Measurements from ENCODE around the gene USP24.
A peak's percentile ranks its signal among the peaks of the same experiment; 100 is the strongest.

Gene USP24

DNA sequence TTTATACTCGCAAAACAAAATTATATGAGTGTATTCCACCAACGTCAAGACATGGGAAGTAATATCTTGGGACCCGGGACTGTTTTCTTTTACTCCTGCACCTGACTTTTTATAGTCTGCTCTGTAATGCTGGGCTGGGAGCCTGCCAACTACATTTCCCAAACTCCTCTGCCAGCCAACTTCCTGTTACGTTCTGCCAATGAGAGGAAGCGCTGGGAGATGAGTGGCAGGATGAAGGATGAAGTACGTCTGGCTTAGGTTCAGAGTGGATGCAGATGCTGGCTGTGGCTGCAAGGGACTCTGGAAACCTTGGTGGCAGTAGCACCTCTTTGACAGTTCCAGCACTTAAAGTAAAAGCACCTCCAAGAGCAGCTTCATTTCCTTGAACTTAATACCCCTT lies 59.6 kb downstream of the USP24 start:
- DNase-seq: no peak

DNA sequence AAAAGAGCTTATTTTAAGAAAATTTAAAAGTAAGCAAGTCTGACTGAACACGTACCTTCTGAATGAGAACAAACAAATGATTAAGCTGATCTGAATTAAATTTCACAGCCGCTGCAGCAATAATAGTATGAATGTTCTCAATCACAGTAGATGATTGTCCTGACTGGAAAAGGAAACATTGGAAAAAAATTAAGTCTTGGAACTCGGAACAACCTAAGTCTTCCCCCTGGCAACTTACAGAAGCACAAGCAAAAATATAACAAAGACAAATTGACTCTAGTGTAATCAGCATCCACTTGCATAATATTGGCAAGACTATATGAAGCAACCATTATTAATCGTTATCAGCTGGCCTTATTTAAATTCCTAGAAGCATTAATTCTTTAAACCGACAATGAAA lies 60.5 kb downstream of the USP24 start:
- DNase-seq: no peak

DNA sequence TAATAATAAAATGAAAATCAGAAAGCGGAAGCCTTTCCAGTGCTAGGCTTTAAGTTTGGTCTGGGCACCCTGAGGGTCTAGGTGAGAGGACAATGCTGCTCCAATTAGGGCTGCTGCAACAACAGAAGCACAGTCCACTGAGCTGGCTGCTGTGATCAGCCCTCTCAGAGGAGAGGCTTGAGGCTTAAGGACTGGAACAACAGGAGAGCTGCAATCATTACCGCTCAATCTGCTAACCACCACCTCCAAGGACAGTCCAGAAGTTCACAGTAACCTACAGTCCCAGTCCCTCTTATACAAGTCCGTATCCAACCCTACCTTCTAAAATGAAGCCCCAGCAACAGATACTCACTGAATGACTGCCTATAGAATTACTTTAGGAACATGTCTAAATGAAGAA lies 62.1 kb downstream of the USP24 start:
- DNase-seq: no peak

- DNase-seq: no peak
These were observed 64.1 kb downstream of the USP24 start for GRCh38 chr1:55150880-55151588.

GRCh38 chr1:55148676-55149075 lies 66.5 kb downstream of the USP24 start:
- DNase-seq: no peak

- DNase-seq: peak; percentile 6
These were observed 67.6 kb downstream of the USP24 start for GRCh38 chr1:55147524-55147923.

GRCh38 chr1:55146781-55147180 lies 68.4 kb downstream of the USP24 start:
- DNase-seq: no peak

GRCh38 chr1:55144886-55145285 lies 70.3 kb downstream of the USP24 start:
- no peak for DNase-seq

DNA sequence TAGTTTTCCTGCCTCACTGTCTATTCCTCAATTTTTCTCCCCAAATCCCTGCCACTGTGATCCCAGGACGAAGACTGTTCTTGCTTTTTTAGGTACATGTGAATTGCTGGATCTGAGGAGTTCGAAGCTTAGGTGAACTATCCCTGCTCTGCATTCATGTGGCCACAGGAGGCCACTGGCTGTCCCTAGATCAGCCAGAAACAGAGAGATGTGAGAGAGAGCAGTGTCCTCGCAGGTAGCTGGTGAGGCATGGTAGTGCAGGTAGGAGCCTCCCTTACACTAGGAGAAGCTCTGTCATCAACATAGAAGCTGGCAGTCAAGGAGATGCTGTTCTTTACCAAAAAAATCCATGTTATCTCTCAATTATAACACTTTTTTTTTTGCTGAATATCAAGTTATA lies 71.5 kb downstream of the USP24 start:
- DNase-seq: no peak

DNA sequence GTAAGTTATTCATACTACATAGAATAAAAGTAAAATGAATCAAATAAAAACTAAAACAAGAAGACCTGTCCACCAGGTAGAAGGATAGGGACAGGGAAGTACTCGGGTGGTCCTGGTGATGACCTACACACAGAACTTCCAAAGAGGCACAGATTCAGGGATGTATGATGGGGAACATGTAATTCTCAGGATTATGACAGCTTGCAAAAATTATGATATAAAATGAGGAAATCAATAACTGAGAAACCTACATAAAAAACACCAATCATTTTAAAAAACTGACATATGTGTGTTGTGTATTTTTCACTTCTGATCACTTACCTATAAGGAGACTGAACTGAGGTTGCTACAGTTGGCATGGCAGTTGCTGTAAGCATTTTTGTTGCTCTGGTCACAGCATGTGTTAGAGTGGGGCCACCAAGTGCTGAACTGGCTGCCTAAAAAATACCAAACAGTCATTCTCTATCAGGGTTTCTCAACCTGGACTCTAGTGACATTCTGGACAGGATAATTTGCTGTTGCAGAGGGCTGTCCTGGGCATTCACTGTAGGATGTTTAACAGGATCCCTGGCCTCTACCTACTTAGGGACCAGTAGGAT lies 73.8 kb downstream of the USP24 start:
- DNase-seq: no peak

DNA sequence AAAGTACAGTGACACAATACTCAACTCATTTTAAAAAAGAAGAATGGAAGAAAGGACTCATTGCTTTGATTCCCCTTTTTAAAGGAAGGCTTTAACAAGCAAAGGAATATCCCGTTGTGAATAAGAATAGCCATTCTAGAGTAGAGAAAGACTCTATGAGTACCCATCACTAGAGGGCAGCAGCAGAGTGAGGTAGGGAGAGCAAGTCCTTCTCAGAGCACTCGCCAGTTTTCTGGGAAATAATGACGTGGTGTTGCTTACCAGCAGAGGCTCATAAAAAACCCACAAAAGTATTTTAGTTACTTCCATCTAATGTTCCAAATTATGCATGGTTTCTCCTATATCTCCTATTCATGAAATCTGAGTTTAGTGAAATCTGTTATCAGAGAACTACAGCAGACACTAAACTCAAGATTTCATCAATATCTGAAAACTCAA lies 74.6 kb downstream of the USP24 start:
- DNase-seq: peak; percentile 54

GRCh38 chr1:55140137-55140536 lies 75.0 kb downstream of the USP24 start:
- no peak for DNase-seq

GRCh38 chr1:55138823-55139222 lies 76.3 kb downstream of the USP24 start:
- DNase-seq: no peak

DNA sequence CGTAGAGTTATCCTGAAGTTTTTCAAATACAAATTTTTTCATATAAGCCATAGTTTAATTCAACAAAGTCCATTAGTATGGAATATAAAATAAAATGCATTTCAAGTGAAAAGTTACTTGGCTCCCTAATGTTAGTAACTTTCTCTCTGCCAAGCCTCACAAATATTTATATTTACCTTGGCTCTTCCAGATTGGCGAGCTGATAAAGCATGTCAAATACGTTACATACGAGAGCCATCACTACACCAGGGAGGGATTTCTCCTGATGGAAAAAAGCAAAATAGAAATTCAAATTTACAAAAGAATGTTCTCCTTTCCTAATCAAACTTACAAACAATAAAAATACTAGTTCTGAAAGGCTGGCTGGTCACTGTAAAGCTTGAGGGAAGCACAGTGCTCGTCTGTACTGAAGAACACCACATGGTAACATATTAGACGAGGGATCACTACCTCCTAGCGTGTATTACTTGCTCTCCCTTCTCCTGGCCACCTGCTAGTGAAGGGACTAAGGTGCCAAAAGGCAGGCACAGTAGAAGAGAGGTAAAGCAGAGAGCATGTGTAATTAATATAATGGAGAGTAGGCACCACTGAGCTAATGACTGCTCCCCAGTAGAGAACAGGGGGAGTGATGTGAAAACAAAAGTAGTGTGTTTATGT lies 80.9 kb downstream of the USP24 start:
- DNase-seq: no peak

DNA sequence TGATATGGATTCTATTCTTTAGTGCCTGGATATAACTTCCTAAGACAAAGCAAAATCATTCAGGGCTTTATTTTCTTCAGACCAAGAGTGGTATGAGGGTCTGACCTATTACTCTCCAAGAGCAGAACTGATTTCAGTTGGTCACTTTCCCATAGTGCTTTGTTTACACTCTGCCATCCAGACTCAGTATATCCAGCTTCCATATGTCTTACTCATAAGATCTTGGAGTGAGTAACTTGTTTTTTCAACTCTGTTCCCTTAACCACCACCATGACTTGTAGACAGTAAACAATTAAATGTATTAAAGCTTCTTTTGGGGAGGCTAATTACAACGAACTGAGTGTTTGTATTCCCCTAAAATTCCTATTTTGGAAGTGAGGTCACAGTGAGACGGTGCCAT lies 83.4 kb downstream of the USP24 start:
- DNase-seq: no peak

GRCh38 chr1:55131218-55131617 lies 83.9 kb downstream of the USP24 start:
- DNase-seq: no peak

DNA sequence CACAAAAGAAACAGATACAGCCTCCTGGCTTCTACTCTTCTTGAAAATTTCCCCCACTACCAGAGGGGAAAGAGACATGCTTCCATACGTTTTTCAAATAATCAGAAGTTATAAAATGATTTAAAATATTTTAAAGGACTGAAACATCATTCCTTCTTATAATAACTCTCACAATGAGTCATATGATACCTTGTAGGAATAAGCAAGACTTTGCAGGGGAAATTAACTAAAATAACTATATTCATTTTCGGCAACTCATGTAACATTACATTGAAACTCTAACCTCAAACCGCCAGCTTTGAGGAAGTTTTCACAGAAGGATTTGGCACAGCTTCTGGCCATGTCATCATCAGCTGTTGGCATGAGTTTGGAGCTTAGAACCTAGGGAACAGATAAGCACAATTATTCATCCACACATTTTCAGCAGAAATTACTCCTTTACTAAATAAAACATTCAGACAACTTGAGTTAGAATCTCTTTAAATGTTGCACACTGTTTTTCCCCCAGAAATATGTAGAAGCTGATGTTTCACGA lies 85.9 kb downstream of the USP24 start:
- no peak for DNase-seq

GRCh38 chr1:55128418-55128995 lies 86.7 kb downstream of the USP24 start:
- no peak for DNase-seq

- DNase-seq: no peak
These were observed 87.3 kb downstream of the USP24 start for GRCh38 chr1:55127827-55128343.

- no peak for DNase-seq
These were observed 90.7 kb downstream of the USP24 start for GRCh38 chr1:55124470-55124869.

GRCh38 chr1:55120538-55120937 lies 94.6 kb downstream of the USP24 start:
- no peak for DNase-seq

- DNase-seq: no peak
These were observed 96.4 kb downstream of the USP24 start for GRCh38 chr1:55118651-55119329.

DNA sequence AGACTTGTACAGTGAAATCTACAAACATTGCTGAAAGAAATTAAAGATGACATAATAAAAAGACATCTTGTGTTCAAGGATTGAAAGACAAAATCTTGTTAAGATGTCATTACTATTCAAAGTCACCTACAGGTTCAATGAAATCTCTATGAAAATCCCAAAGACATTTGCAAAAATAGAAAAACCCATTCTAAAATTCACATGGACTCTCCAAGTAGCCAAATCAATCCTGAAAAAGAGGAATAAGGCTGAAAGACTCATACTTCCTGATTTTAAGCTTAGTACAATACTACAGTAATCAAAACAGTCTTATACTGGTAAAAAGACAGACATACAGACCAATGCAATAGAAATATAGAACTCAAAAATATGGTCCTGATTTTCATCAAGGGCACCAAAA lies 97.2 kb downstream of the USP24 start:
- no peak for DNase-seq

Data from SHP77 treated with DMSO at 0.1 percent for 48 hours (cell line).